ENCODE results near the gene DTNBP1.

Gene DTNBP1

GRCh38 chr6:15517600-15517999 lies 145.2 kb downstream of the DTNBP1 start:
- no peak for DNase-seq (ENCODE audit: low read depth in 3 of 3, low spot score in 1 of 3)

DNA sequence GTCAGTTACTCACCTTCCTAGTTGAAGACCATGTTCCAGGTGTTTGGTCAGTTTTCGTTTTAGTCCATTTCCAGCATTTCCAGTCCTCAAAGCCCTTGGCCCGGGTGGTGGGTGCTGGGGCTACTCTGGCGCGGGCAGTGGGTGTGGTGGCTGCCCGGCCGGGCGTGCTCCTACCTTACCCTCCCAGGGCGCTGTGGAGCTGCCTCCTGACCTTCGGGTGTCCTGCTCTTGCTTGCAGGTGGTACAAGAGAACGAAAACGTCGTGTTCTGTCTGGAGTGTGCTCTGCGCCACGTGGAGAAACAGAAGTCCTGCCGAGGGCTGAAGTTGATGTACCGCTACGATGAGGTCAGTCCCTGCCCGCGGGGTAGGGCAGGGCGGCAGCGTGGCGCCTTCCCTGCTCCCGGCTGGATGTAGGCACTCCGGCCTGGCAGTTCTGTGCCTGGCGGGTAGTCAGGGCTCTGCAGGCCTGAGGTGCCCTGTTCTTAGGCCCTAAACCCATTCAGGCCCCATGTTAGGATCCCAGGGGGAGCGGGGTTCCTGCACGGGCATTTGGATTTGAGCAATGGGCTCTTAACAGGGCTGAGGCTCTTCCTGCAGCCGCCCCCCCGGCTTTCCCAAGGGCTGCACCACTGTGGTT lies 145.8 kb downstream of the DTNBP1 start:
- no peak for DNase-seq (ENCODE audit: low read depth in 3 of 3, low spot score in 1 of 3)

- DNase-seq (ENCODE audit: low read depth in 3 of 3, low spot score in 1 of 3): no peak
These were observed 146.4 kb downstream of the DTNBP1 start for GRCh38 chr6:15516378-15516777.

GRCh38 chr6:15515660-15516375 lies 147.0 kb downstream of the DTNBP1 start:
- DNase-seq (ENCODE audit: low read depth in 3 of 3, low spot score in 1 of 3): no peak

DNA sequence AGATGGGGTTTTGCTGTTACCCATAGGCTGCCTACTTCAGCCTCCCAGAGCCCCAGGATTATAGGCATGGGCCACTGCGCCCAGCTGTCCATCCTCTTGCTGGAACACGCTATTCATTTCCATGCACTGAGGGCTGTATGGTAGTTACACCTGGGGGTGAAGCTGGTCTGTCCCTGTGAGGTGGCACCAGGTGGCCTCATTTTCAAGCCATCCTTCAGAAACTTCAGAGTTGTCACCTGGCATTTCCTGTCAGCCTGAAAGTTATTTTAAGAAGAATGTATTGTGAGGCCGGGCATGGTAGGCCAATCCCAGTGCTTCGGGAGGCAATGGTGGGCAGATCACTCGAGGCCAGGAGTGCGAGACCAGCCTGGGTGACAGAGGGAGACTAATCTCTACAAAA lies 147.6 kb downstream of the DTNBP1 start:
- no peak for DNase-seq (ENCODE audit: low read depth in 3 of 3, low spot score in 1 of 3)

GRCh38 chr6:15513801-15514711 lies 148.8 kb downstream of the DTNBP1 start:
- DNase-seq (ENCODE audit: low read depth in 3 of 3, low spot score in 1 of 3): no peak

DNA sequence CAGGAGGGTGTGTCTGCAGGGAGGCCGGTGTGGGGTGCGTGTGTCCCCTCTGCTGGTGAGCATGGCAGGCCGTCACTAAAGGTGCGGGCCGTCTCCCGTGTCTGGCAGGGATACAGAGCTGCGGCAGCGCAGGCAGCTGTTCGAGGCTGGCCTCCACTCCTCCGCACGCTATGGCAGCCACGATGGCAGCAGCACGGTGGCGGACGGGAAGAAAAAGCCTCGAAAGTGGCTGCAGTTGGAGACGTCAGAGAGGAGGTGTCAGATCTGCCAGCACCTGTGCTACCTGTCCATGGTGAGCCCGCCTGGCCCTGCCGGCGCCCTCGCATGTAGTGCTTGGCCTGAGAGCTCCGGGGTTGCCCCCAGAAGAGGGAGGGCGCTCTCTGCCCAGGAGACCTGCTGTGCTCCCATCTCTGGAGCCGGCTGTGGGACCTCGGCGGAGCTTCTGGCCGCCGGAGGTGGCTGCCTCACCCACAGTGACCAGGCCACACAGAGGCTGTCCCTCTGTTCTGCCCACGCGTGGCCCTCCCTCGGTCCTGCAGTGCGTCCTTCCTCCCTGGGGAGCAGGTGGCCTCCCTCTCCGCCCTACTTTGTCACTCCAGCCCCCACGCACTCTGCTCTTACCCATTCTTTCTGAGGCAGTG lies 149.6 kb downstream of the DTNBP1 start:
- DNase-seq (ENCODE audit: low read depth in 3 of 3, low spot score in 1 of 3): no peak

DNA sequence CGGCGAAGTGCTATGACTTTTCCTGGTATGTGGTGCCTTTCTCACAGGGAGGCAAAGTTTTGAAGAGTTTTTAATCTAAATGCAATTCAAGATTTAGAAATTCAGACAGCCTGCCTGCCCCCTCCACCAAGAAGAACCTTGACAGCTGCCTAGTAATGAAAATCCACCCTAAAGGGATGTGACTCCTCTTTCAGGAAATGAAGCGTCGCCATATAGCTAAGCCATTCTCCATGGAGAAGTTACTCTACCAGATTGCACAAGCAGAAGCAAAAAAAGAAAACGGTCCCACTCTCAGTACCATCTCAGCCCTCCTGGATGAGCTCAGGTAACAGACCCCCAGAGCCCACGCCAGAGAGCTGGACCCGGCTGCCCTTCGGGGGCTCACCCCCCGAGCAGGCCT lies 150.1 kb downstream of the DTNBP1 start:
- DNase-seq (ENCODE audit: low read depth in 3 of 3, low spot score in 1 of 3): no peak

DNA sequence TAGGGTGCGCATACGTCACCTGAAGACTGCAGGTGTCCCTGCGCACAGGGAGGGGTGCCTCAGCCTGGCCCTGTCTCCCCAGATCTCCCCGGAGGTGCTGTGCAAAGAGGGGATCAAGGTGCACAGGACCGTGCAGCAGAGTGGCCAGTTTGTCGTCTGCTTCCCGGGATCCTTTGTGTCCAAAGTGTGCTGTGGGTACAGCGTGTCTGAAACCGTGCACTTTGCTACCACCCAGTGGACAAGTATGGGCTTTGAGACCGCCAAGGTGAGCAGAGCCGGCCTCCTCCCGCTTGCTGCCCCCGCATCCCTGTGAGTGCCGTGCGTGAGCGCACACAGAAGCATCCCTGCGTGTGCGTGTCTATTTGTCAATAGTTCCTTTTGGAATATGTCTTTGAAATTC lies 150.7 kb downstream of the DTNBP1 start:
- DNase-seq (ENCODE audit: low read depth in 3 of 3, low spot score in 1 of 3): no peak

- DNase-seq (ENCODE audit: low read depth in 3 of 3, low spot score in 1 of 3): no peak
These were observed 151.3 kb downstream of the DTNBP1 start for GRCh38 chr6:15511248-15512125.

- DNase-seq (ENCODE audit: low read depth in 3 of 3, low spot score in 1 of 3): no peak
These were observed 152.1 kb downstream of the DTNBP1 start for GRCh38 chr6:15510536-15511247.

- no peak for DNase-seq (ENCODE audit: low read depth in 3 of 3, low spot score in 1 of 3)
These were observed 152.7 kb downstream of the DTNBP1 start for GRCh38 chr6:15510121-15510520.

DNA sequence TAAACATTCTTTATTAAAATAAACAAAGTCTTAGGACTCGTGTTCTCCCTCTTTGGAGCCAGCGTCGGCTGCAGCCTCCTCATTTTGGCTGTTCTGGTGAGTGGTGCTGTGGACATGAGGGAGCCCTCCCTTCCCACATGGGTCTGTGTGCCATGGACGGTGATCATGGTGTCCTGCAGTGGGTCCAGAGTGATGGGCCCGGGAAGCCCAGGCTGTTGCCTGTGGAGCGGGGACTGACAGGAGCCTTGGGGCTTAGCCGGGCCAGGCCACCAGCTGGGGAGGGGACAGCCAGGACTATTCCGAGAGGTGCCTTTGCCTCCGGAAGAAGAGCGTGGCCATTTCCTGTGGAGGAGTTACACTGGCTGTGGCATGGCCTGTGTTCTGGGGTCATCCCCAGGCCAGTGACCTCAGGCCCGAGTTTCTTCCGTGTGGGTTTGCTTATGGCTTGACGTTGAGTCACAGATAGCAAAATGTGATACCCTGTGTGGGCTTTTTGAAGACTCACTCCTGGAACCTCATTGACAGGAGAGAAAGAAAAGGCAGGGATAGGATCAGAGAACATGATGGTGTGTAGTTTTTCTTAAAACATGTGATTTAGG lies 153.4 kb downstream of the DTNBP1 start:
- no peak for DNase-seq (ENCODE audit: low read depth in 3 of 3, low spot score in 1 of 3)

- no peak for DNase-seq (ENCODE audit: low read depth in 3 of 3, low spot score in 1 of 3)
These were observed 153.9 kb downstream of the DTNBP1 start for GRCh38 chr6:15508931-15509330.

DNA sequence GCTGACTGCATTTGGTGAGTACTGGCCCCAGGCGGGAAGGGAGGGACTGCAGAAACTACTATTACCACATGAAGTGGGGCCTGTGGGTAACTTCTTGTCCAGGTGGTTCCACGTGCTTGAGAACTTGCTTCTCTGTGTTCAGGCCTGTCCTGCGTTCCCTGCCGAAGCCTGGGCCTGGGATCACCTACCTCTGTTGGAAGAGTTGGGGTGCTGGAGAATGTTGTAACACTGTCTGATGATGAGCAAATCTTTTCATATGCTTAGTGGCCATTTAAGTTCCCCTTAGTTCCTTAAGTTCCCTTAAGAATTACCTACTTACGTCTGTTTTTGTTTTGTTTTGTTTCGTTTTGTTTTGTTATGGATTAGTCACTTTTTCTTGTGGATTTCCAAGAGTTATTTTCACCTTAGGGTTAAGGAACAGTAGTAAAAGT lies 154.4 kb downstream of the DTNBP1 start:
- no peak for DNase-seq (ENCODE audit: low read depth in 3 of 3, low spot score in 1 of 3)

- no peak for DNase-seq (ENCODE audit: low read depth in 3 of 3, low spot score in 1 of 3)
These were observed 155.1 kb downstream of the DTNBP1 start for GRCh38 chr6:15507746-15508145.

GRCh38 chr6:15507221-15507620 lies 155.6 kb downstream of the DTNBP1 start:
- DNase-seq (ENCODE audit: low read depth in 3 of 3, low spot score in 1 of 3): no peak

DNA sequence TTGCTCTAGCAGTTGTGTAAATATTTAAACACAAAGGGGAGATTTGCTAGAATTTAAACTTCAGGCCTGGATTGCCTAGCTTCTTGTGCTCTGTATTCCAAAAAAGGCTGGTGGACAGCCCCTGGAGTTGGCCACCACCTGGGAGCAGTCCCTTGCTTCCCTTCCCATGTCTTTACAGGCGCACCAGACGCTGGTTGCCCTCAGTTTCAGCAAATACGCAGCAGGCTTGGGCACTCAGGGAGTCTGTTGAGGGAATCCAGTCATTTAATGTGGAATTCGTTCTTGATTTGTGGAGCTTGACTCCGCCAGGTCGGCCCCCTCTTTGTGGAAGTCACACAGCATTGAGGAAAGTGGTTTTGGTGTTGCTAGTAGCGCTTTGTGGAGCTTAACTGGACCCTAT lies 156.8 kb downstream of the DTNBP1 start:
- DNase-seq (ENCODE audit: low read depth in 3 of 3, low spot score in 1 of 3): no peak

- no peak for DNase-seq (ENCODE audit: low read depth in 3 of 3, low spot score in 1 of 3)
These were observed 157.3 kb downstream of the DTNBP1 start for GRCh38 chr6:15505463-15505918.
